ENCODE data around the gene MOB3B.

Gene MOB3B

GRCh38 chr9:27524236-27524635, 5.4 kb downstream of the MOB3B start, which contains the start of gene IFNK:
IFNK (plus strand) TSS chr9:27524290; CDS start chr9:27524337, 47 bp downstream.
- TF ChIP-seq CTCF (IDR thresholded peaks at IDR 0.05; ENCODE audit: low read depth, low read length) = no peak
- no peak for DNase-seq (ENCODE audit: low read depth, low spot score)
- in situ Hi-C loops (cut with HindIII; ENCODE audit: low sequenced_read_pairs) = no loop called here
- no peak within 1 kb of the TSS for H3K4me3 ChIP-seq (ENCODE audit: low read depth, low read length)

GRCh38 chr9:27523141-27523540, 6.5 kb downstream of the MOB3B start:
- H3K4me3 ChIP-seq (ENCODE audit: low read depth, low read length) = no peak overlapping the region
- TF ChIP-seq CTCF (IDR thresholded peaks at IDR 0.05; ENCODE audit: low read depth, low read length) = no peak
- in situ Hi-C loops (cut with HindIII; ENCODE audit: low sequenced_read_pairs) = no loop called here
- no peak for DNase-seq (ENCODE audit: low read depth, low spot score)

- no peak for TF ChIP-seq CTCF (IDR thresholded peaks at IDR 0.05; ENCODE audit: low read depth, low read length)
- in situ Hi-C loops (cut with HindIII; ENCODE audit: low sequenced_read_pairs) = no loop called here
- H3K4me3 ChIP-seq (ENCODE audit: low read depth, low read length) = no peak overlapping the region
- no peak for DNase-seq (ENCODE audit: low read depth, low spot score)
Observed at GRCh38 chr9:27520986-27521385, 8.6 kb downstream of the MOB3B start.

GRCh38 chr9:27519466-27520465, 9.8 kb downstream of the MOB3B start:
- no peak overlapping the region for H3K4me3 ChIP-seq (ENCODE audit: low read depth, low read length)
- in situ Hi-C loops (cut with HindIII; ENCODE audit: low sequenced_read_pairs) = no loop called here
- no peak for TF ChIP-seq CTCF (IDR thresholded peaks at IDR 0.05; ENCODE audit: low read depth, low read length)
- no peak for DNase-seq (ENCODE audit: low read depth, low spot score)

GRCh38 chr9:27518809-27519208, 10.8 kb downstream of the MOB3B start:
- H3K4me3 ChIP-seq (ENCODE audit: low read depth, low read length) = no peak overlapping the region
- no peak for DNase-seq (ENCODE audit: low read depth, low spot score)
- in situ Hi-C loops (cut with HindIII; ENCODE audit: low sequenced_read_pairs) = no loop called here
- no peak for TF ChIP-seq CTCF (IDR thresholded peaks at IDR 0.05; ENCODE audit: low read depth, low read length)

- no peak for DNase-seq (ENCODE audit: low read depth, low spot score)
- no peak overlapping the region for H3K4me3 ChIP-seq (ENCODE audit: low read depth, low read length)
- in situ Hi-C loops (cut with HindIII; ENCODE audit: low sequenced_read_pairs) = no loop called here
- TF ChIP-seq CTCF (IDR thresholded peaks at IDR 0.05; ENCODE audit: low read depth, low read length) = no peak
Observed at GRCh38 chr9:27518006-27518405, 11.6 kb downstream of the MOB3B start.
